ENCODE data around the gene OSTM1. TPM values are rescaled to one million over a fixed set of nuclear protein-coding genes. Genes with fewer than 3 reads are reported as not detected.

The OSTM1 gene
- polyA plus RNA-seq, 1 donor (not counting 4 experiments of a cell fraction or from before 2014, with no cell fraction given) = 71.3 TPM

DNA sequence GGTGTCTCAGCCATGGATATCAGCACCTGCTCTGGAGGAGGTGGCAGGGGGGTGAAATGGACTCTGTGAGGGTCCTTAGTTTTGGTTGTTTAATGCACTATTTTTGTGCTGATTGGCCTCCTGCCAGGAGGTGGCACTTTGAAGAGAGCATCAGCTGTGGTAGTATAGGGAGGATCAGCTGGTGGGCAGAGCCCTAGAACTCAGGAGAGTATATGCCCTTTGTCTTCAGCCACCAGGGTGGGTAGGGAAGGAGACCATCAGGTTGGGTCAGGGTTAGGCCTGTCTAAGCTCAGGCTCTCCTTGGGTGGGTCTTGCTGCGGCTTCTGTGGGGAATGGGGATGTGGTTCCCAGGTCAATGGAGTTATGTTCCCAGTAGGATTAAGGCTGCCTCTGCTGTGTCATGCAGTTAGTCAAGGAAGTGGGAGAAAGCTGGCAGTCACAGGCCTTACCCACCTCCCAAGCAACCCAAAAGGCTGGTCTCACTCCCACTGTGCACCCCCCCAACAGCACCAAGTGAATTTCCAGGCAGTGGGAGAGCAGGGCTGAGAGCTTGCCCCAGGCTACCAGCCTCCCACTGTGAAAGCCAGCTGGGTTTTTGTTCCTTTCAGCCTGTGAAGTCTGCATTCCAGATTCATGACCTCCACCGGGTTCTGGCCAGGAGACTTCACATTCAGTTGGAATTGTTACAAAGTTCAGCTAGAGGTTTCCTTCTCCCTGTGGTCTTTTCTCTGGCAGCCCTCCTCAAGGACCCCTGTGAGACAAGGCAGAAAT is 5.7 kb upstream of the OSTM1 start:
- FAIRE-seq (no peak), DNase-seq (ENCODE audit: low read depth, low spot score) (no peak)
- Histone ChIP-seq H3K4me3 (ENCODE audit: control insufficient read depth in 2 of 3, extremely low read depth in 1 of 3, insufficient read depth in 2 of 3, low read depth in 1 of 3, low read length in 3 of 3) (no peak overlapping the region), H3K4me1 (ENCODE audit: control insufficient read depth, extremely low read depth, insufficient read depth, low read length) (peaks cover 2% of the 10 kb centered on the region), H3K9me1 (ENCODE audit: control insufficient read depth, extremely low read depth, insufficient read depth, low read length) (no peaks in the 10 kb centered on the region), H4K20me1 (ENCODE audit: control insufficient read depth, extremely low read depth, insufficient read depth, low read length) (no peaks in the 10 kb centered on the region), H3K36me3 (ENCODE audit: control insufficient read depth in 2 of 2, extremely low read depth in 1 of 2, insufficient read depth in 2 of 2, low read length in 2 of 2) (no peaks in the 10 kb centered on the region), H3K9ac (ENCODE audit: control insufficient read depth, extremely low read depth, insufficient read depth, low read length) (no peak overlapping the region), H3K27me3 (ENCODE audit: control insufficient read depth, extremely low read depth, insufficient read depth, low read length) (no peaks in the 10 kb centered on the region), H2AFZ (ENCODE audit: control insufficient read depth, low read length) (no peak overlapping the region), H3K27ac (ENCODE audit: control insufficient read depth, insufficient read depth, low read length) (no peak overlapping the region), H3K79me2 (ENCODE audit: control insufficient read depth, insufficient read depth, low read length) (no peaks in the 10 kb centered on the region), H3K9me3 (ENCODE audit: control insufficient read depth, low read depth, low read length) (no peaks in the 10 kb centered on the region), H3K4me2 (ENCODE audit: control insufficient read depth, extremely low read depth, insufficient read depth, low read depth, low read length) (no peak overlapping the region)
- TF ChIP-seq, protein P1, sequence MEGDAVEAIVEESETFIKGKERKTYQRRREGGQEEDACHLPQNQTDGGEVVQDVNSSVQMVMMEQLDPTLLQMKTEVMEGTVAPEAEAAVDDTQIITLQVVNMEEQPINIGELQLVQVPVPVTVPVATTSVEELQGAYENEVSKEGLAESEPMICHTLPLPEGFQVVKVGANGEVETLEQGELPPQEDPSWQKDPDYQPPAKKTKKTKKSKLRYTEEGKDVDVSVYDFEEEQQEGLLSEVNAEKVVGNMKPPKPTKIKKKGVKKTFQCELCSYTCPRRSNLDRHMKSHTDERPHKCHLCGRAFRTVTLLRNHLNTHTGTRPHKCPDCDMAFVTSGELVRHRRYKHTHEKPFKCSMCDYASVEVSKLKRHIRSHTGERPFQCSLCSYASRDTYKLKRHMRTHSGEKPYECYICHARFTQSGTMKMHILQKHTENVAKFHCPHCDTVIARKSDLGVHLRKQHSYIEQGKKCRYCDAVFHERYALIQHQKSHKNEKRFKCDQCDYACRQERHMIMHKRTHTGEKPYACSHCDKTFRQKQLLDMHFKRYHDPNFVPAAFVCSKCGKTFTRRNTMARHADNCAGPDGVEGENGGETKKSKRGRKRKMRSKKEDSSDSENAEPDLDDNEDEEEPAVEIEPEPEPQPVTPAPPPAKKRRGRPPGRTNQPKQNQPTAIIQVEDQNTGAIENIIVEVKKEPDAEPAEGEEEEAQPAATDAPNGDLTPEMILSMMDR (optimal IDR thresholded peaks at IDR 0.05 in 1 of 3, IDR thresholded peaks at IDR 0.05 in 1 of 3, conservative IDR thresholded peaks at IDR 0.05 in 1 of 3; ENCODE audit: extremely low read depth in 1 of 3, insufficient read depth in 2 of 3, low read length in 3 of 3) = no peak
- TF ChIP-seq EZH2 (IDR thresholded peaks at IDR 0.05; ENCODE audit: low read length) = no peak
- dilution Hi-C loops (cut with MboI; ENCODE audit: extremely low pct_ligation_motif_present, low sequenced_read_pairs) = no loop called here

DNA sequence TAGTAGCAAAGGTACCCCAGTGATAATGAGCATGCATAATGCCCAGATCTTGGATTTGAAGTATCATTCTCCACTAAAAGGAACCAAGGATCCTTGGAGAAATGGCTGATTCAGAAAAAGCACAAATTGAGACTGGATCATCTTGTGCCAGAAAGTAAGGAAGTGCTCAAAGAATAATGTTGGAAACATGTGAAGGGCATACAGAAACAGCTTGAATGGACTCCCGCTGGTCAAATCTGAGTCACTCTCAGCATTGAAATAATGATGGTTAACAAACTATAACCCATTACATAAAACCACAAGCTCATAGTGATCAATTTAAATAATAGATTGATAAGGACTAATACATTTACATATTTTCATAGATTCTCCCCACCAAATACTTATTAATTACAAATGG is 3.6 kb upstream of the OSTM1 start:
- DNase-seq (ENCODE audit: low read depth, low spot score) (no peak), FAIRE-seq (no peak)
- H3K9me1 ChIP-seq (ENCODE audit: control insufficient read depth, extremely low read depth, insufficient read depth, low read length) = no peaks in the 10 kb centered on the region
- H3K4me1 ChIP-seq (ENCODE audit: control insufficient read depth, extremely low read depth, insufficient read depth, low read length) = peaks cover 10% of the 10 kb centered on the region
- H4K20me1 ChIP-seq (ENCODE audit: control insufficient read depth, extremely low read depth, insufficient read depth, low read length) = no peaks in the 10 kb centered on the region
- no peak overlapping the region for H3K4me3 ChIP-seq (ENCODE audit: control insufficient read depth in 2 of 3, extremely low read depth in 1 of 3, insufficient read depth in 2 of 3, low read depth in 1 of 3, low read length in 3 of 3)
- H3K27ac ChIP-seq (ENCODE audit: control insufficient read depth, insufficient read depth, low read length) = no peak overlapping the region
- H3K36me3 ChIP-seq (ENCODE audit: control insufficient read depth in 2 of 2, extremely low read depth in 1 of 2, insufficient read depth in 2 of 2, low read length in 2 of 2) = no peaks in the 10 kb centered on the region
- H3K9ac ChIP-seq (ENCODE audit: control insufficient read depth, extremely low read depth, insufficient read depth, low read length) = no peak overlapping the region
- dilution Hi-C loops (cut with MboI; ENCODE audit: extremely low pct_ligation_motif_present, low sequenced_read_pairs) = no loop called here
- no peaks in the 10 kb centered on the region for H3K27me3 ChIP-seq (ENCODE audit: control insufficient read depth, extremely low read depth, insufficient read depth, low read length)
- no peak overlapping the region for H3K4me2 ChIP-seq (ENCODE audit: control insufficient read depth, extremely low read depth, insufficient read depth, low read depth, low read length)
- peaks cover 13% of the 10 kb centered on the region for H3K79me2 ChIP-seq (ENCODE audit: control insufficient read depth, insufficient read depth, low read length)
- TF ChIP-seq EZH2 (IDR thresholded peaks at IDR 0.05; ENCODE audit: low read length) = no peak
- TF ChIP-seq, protein P1 (optimal IDR thresholded peaks at IDR 0.05 in 1 of 3, IDR thresholded peaks at IDR 0.05 in 1 of 3, conservative IDR thresholded peaks at IDR 0.05 in 1 of 3; ENCODE audit: extremely low read depth in 1 of 3, insufficient read depth in 2 of 3, low read length in 3 of 3) = no peak
- no peak overlapping the region for H2AFZ ChIP-seq (ENCODE audit: control insufficient read depth, low read length)
- no peaks in the 10 kb centered on the region for H3K9me3 ChIP-seq (ENCODE audit: control insufficient read depth, low read depth, low read length)

All from keratinocyte (primary cell).